Activated CD4-positive, alpha-beta T cell treated with anti-CD3 and anti-CD28 coated beads, Interleukin-2, amount 10 ng/mL, durations not matched to agents 24 days and 14 days (primary cell): ENCODE data around the gene NLRP3. TPM values are rescaled to one million over a fixed set of nuclear protein-coding genes. Genes with fewer than 3 reads are reported as not detected.
A peak's percentile ranks its signal among the peaks of the same experiment; 100 is the strongest.
"Not testable (repeated sequence)": the region's sequence is repeated elsewhere in the genome, so short reads cannot be mapped to it uniquely, and the experiment has no call there.

ENCODE experiments used
- DNase-seq: peaks from one replicate; pipeline ENCODE4 v3.0.0; 2022
- H3K27ac Mint-ChIP-seq: one replicate; pipeline ENCODE4 v1.8.0; 2022; ENCODE audit warnings: mild to moderate bottlenecking, mixed read lengths
- H3K27me3 Mint-ChIP-seq: one replicate; pipeline ENCODE4 v1.8.0; 2022; ENCODE audit warnings: mixed read lengths
- H3K36me3 Mint-ChIP-seq: one replicate; pipeline ENCODE4 v1.8.0; 2022; ENCODE audit warnings: low read depth, mild to moderate bottlenecking, mixed read lengths
- H3K4me1 Mint-ChIP-seq: one replicate; pipeline ENCODE4 v1.8.0; 2021; ENCODE audit warnings: mixed read lengths
- H3K4me3 Mint-ChIP-seq: one replicate; pipeline ENCODE4 v1.8.0; 2022; ENCODE audit warnings: mild to moderate bottlenecking, moderate library complexity, mixed read lengths
- H3K9me3 Mint-ChIP-seq: one replicate; pipeline ENCODE4 v1.8.0; 2021; ENCODE audit warnings: mixed read lengths
- intact Hi-C: fragments of 100-400 bp; cut with micrococcal nuclease; formaldehyde crosslinking; loops from one replicate; pipeline ENCODE4 v1.15.1; 2023
- total RNA-seq: library from RNA; stranded (reverse); gene quantifications from 2 replicates; pipeline ENCODE4 v1.2.3, GENCODE V29; 2022

The NLRP3 gene
- total RNA-seq = 0.14 and 0.16 TPM in 2 replicates

- Mint-ChIP-seq H3K36me3 (no peaks in the 10 kb centered on the region), H3K27me3 (peaks cover 33% of the 10 kb centered on the region), H3K4me3 (peak within 1 kb of the TSS; percentile 79), H3K4me1 (peaks cover 25% of the 10 kb centered on the region), H3K9me3 (no peaks in the 10 kb centered on the region), H3K27ac (peak within 1 kb of the TSS; percentile 7)
- intact Hi-C loops = loop anchor here (10.0 kb wide), 1 partner anchor 1081 kb away; no protein-coding TSS in a partner anchor
- DNase-seq = peak; percentile 76
These were observed at the start of gene NLRP3 for GRCh38 chr1:247415423-247416361. TSS of gene NLRP3 (plus strand) at chr1:247416173. CDS start at chr1:247418801, 2,628 bp downstream.

GRCh38 chr1:247366345-247366744 is 49.6 kb upstream of the NLRP3 start:
- H3K27me3 Mint-ChIP-seq, H3K27ac Mint-ChIP-seq, H3K4me1 Mint-ChIP-seq, H3K36me3 Mint-ChIP-seq, intact Hi-C loops, H3K9me3 Mint-ChIP-seq, H3K4me3 Mint-ChIP-seq, DNase-seq: not testable (repeated sequence)

GRCh38 chr1:247366926-247367645 is 48.9 kb upstream of the NLRP3 start:
- no peak for DNase-seq
- intact Hi-C loops = no loop called here
- Mint-ChIP-seq H3K27ac (no peak overlapping the region), H3K9me3 (peaks cover 9% of the 10 kb centered on the region), H3K27me3 (peaks cover 4% of the 10 kb centered on the region), H3K4me1 (no peaks in the 10 kb centered on the region), H3K36me3 (no peaks in the 10 kb centered on the region), H3K4me3 (no peak overlapping the region)

GRCh38 chr1:247367786-247368422 is 48.1 kb upstream of the NLRP3 start:
- DNase-seq = no peak
- intact Hi-C loops = no loop called here
- H3K9me3 Mint-ChIP-seq = peaks cover 9% of the 10 kb centered on the region
- H3K27ac Mint-ChIP-seq = no peak overlapping the region
- no peak overlapping the region for H3K4me3 Mint-ChIP-seq
- no peaks in the 10 kb centered on the region for H3K36me3 Mint-ChIP-seq
- H3K27me3 Mint-ChIP-seq = peaks cover 4% of the 10 kb centered on the region
- H3K4me1 Mint-ChIP-seq = peaks cover 3% of the 10 kb centered on the region

GRCh38 chr1:247368490-247369145 is 47.4 kb upstream of the NLRP3 start:
- Mint-ChIP-seq H3K9me3 (peaks cover 9% of the 10 kb centered on the region), H3K27me3 (peaks cover 4% of the 10 kb centered on the region), H3K36me3 (no peaks in the 10 kb centered on the region), H3K4me1 (peaks cover 3% of the 10 kb centered on the region), H3K4me3 (no peak overlapping the region), H3K27ac (no peak overlapping the region)
- no peak for DNase-seq
- intact Hi-C loops = no loop called here

GRCh38 chr1:247370786-247371732 is 44.9 kb upstream of the NLRP3 start:
- Mint-ChIP-seq H3K4me3 (no peak overlapping the region), H3K27ac (no peak overlapping the region), H3K9me3 (no peaks in the 10 kb centered on the region), H3K36me3 (no peaks in the 10 kb centered on the region), H3K4me1 (peaks cover 6% of the 10 kb centered on the region), H3K27me3 (peaks cover 12% of the 10 kb centered on the region)
- no peak for DNase-seq
- intact Hi-C loops = no loop called here

GRCh38 chr1:247371801-247372259 is 44.1 kb upstream of the NLRP3 start:
- Mint-ChIP-seq H3K27ac (no peak overlapping the region), H3K9me3 (no peaks in the 10 kb centered on the region), H3K4me3 (no peak overlapping the region), H3K4me1 (peaks cover 6% of the 10 kb centered on the region), H3K27me3 (peaks cover 15% of the 10 kb centered on the region), H3K36me3 (no peaks in the 10 kb centered on the region)
- intact Hi-C loops = loop anchor here (1.0 to 2.0 kb wide), 3 partner anchors 19 to 204 kb away; no protein-coding TSS in a partner anchor
- no peak for DNase-seq

GRCh38 chr1:247373721-247374141 is 42.2 kb upstream of the NLRP3 start:
- H3K4me1 Mint-ChIP-seq = peaks cover 6% of the 10 kb centered on the region
- no peak overlapping the region for H3K27ac Mint-ChIP-seq
- no peaks in the 10 kb centered on the region for H3K9me3 Mint-ChIP-seq
- peaks cover 17% of the 10 kb centered on the region for H3K27me3 Mint-ChIP-seq
- H3K4me3 Mint-ChIP-seq = peak overlapping the region; percentile 55
- DNase-seq = peak; percentile 85
- no peaks in the 10 kb centered on the region for H3K36me3 Mint-ChIP-seq
- intact Hi-C loops = loop anchor here (2.0 kb wide), 1 partner anchor 17 kb away; no protein-coding TSS in a partner anchor

GRCh38 chr1:247374651-247375334 is 41.2 kb upstream of the NLRP3 start:
- H3K4me1 Mint-ChIP-seq, H3K9me3 Mint-ChIP-seq, H3K4me3 Mint-ChIP-seq, intact Hi-C loops, H3K36me3 Mint-ChIP-seq, DNase-seq, H3K27ac Mint-ChIP-seq: not testable (repeated sequence)
- H3K27me3 Mint-ChIP-seq = peaks cover 14% of the 10 kb centered on the region

GRCh38 chr1:247375747-247376146 is 40.2 kb upstream of the NLRP3 start:
- intact Hi-C loops = no loop called here
- Mint-ChIP-seq H3K36me3 (no peaks in the 10 kb centered on the region), H3K27ac (no peak overlapping the region), H3K4me1 (peaks cover 6% of the 10 kb centered on the region), H3K27me3 (peaks cover 14% of the 10 kb centered on the region), H3K9me3 (no peaks in the 10 kb centered on the region), H3K4me3 (no peak overlapping the region)
- DNase-seq = no peak

- Mint-ChIP-seq H3K4me3 (no peak overlapping the region), H3K4me1 (peaks cover 6% of the 10 kb centered on the region), H3K27me3 (peaks cover 14% of the 10 kb centered on the region), H3K36me3 (no peaks in the 10 kb centered on the region), H3K9me3 (no peaks in the 10 kb centered on the region), H3K27ac (no peak overlapping the region)
- no peak for DNase-seq
- intact Hi-C loops = no loop called here
These were observed 39.3 kb upstream of the NLRP3 start for GRCh38 chr1:247376659-247377058.

GRCh38 chr1:247377656-247378055 is 38.3 kb upstream of the NLRP3 start:
- H3K4me3 Mint-ChIP-seq, H3K9me3 Mint-ChIP-seq, H3K4me1 Mint-ChIP-seq, H3K36me3 Mint-ChIP-seq, DNase-seq, intact Hi-C loops, H3K27ac Mint-ChIP-seq: not testable (repeated sequence)
- H3K27me3 Mint-ChIP-seq = peaks cover 14% of the 10 kb centered on the region
